Measurements from ENCODE around the gene AKAP17A.
"Not testable (repeated sequence)": the region's sequence is repeated elsewhere in the genome, so short reads cannot be mapped to it uniquely, and the experiment has no call there.

The AKAP17A gene

GRCh38 chrX:1610736-1611135, 19.3 kb downstream of the AKAP17A start:
- H3K4me1 ChIP-seq: no peaks in the 10 kb centered on the region
- no peak overlapping the region for H3K4me3 ChIP-seq (ENCODE audit: low read depth, low read length)
- no peak for TF ChIP-seq CTCF (IDR thresholded peaks at IDR 0.05; ENCODE audit: low read depth, low read length)

GRCh38 chrX:1612641-1613286, 21.4 kb downstream of the AKAP17A start:
- H3K27me3 ChIP-seq: no peaks in the 10 kb centered on the region
- H3K9me3 ChIP-seq: no peaks in the 10 kb centered on the region
- no peaks in the 10 kb centered on the region for H3K36me3 ChIP-seq
- no peaks in the 10 kb centered on the region for H3K4me1 ChIP-seq
- no peak overlapping the region for H3K4me3 ChIP-seq (ENCODE audit: low read depth, low read length)
- no peak for TF ChIP-seq CTCF (IDR thresholded peaks at IDR 0.05; ENCODE audit: low read depth, low read length)
- DNase-seq: no peak

More at GRCh38 chrX:1610736-1611135, 19.3 kb downstream of the AKAP17A start:
- Histone ChIP-seq H3K36me3 (no peaks in the 10 kb centered on the region), H3K27me3 (no peaks in the 10 kb centered on the region), H3K9me3 (no peaks in the 10 kb centered on the region)
- DNase-seq: no peak

GRCh38 chrX:1614927-1615326, 23.5 kb downstream of the AKAP17A start, which contains the start of gene ASMT:
Gene ASMT (plus strand): TSS chrX:1615059. CDS start chrX:1615200, 141 bp downstream.
- no peak for TF ChIP-seq CTCF (IDR thresholded peaks at IDR 0.05; ENCODE audit: low read depth, low read length)
- no peaks in the 10 kb centered on the region for H3K36me3 ChIP-seq
- H3K4me3 ChIP-seq (ENCODE audit: low read depth, low read length): no peak within 1 kb of the TSS
- H3K27me3 ChIP-seq: no peaks in the 10 kb centered on the region
- H3K4me1 ChIP-seq: no peaks in the 10 kb centered on the region
- DNase-seq: no peak
- H3K9me3 ChIP-seq: no peaks in the 10 kb centered on the region

- no peak for TF ChIP-seq CTCF (IDR thresholded peaks at IDR 0.05; ENCODE audit: low read depth, low read length)
- H3K4me3 ChIP-seq (ENCODE audit: low read depth, low read length): no peak overlapping the region
- H3K36me3 ChIP-seq: no peaks in the 10 kb centered on the region
- DNase-seq: no peak
- no peaks in the 10 kb centered on the region for H3K9me3 ChIP-seq
- no peaks in the 10 kb centered on the region for H3K27me3 ChIP-seq
- H3K4me1 ChIP-seq: no peaks in the 10 kb centered on the region
Observed at GRCh38 chrX:1618689-1619088, 27.3 kb downstream of the AKAP17A start.

GRCh38 chrX:1623691-1624090, 32.3 kb downstream of the AKAP17A start:
- DNase-seq: no peak
- Histone ChIP-seq H3K27me3 (no peaks in the 10 kb centered on the region), H3K4me3 (ENCODE audit: low read depth, low read length) (no peak overlapping the region), H3K9me3 (no peaks in the 10 kb centered on the region), H3K36me3 (no peaks in the 10 kb centered on the region), H3K4me1 (no peaks in the 10 kb centered on the region)
- no peak for TF ChIP-seq CTCF (IDR thresholded peaks at IDR 0.05; ENCODE audit: low read depth, low read length)

GRCh38 chrX:1624158-1624860, 32.9 kb downstream of the AKAP17A start:
- H3K36me3 ChIP-seq; H3K9me3 ChIP-seq; H3K27me3 ChIP-seq; H3K4me3 ChIP-seq (ENCODE audit: low read depth, low read length); DNase-seq; H3K4me1 ChIP-seq: not testable (repeated sequence)

- H3K27me3 ChIP-seq; H3K36me3 ChIP-seq; H3K4me1 ChIP-seq; H3K9me3 ChIP-seq; DNase-seq; H3K4me3 ChIP-seq (ENCODE audit: low read depth, low read length): not testable (repeated sequence)
Observed at GRCh38 chrX:1624861-1625215, 33.4 kb downstream of the AKAP17A start.

Data from BE2C (cell line).